LHCN-M2 (cell line): ENCODE measurements around the gene CELA2A. TPM values are rescaled to one million over a fixed set of nuclear protein-coding genes. Genes with fewer than 3 reads are reported as not detected.

ENCODE experiments used
- DNase-seq: peaks from one replicate; pipeline ENCODE4 v3.0.0-alpha.2; 2012; ENCODE audit warnings: low read depth
- polyA plus RNA-seq: library from polyadenylated mRNA; unstranded; fragments of >200 nt; gene quantifications from one replicate; pipeline ENCODE4 v1.2.1, GENCODE V29; 2012; ENCODE audit warnings: missing spikeins
- total RNA-seq: library from RNA; depleted of rRNA; stranded (reverse); fragments of >200 nt; gene quantifications from 2 replicates; pipeline ENCODE4 v1.2.3, GENCODE V29; 2014; rRNA removed

CELA2A gene
- total RNA-seq, result not detected in 2 replicates
- not detected for polyA plus RNA-seq

DNA sequence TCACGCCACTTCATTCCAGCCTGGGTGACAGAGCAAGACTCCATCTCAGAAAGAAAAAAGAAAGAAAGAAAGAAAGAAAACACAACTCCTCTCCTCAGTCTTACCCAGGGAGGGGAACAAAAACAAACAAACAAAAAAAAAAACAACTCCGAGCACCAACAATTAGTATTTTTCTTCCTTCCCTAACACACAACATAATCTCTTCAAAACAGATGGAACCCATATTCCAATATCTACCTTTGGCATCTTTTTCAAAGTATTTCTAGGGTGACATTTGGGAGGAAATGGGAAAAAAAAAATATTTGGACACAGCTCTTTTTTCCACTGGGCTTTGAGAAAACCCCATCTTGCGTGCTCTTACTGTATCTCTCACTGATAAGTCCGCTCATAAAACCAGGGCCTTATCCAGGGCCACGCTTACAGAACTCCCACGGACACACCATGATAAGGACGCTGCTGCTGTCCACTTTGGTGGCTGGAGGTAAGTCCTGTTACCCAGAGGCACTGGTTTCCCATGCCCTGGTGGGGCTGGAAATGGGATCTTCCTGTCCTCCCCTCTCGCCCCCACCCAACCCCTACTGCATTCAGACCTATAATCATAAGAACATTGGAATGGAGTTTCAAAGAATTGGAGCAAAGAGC is at the start of gene CELA2A:
Gene CELA2A (plus strand): TSS at position 420 of the 642 bp plus-strand sequence. CDS start 22 bp downstream, at position 442.
- DNase-seq, result no peak

DNA sequence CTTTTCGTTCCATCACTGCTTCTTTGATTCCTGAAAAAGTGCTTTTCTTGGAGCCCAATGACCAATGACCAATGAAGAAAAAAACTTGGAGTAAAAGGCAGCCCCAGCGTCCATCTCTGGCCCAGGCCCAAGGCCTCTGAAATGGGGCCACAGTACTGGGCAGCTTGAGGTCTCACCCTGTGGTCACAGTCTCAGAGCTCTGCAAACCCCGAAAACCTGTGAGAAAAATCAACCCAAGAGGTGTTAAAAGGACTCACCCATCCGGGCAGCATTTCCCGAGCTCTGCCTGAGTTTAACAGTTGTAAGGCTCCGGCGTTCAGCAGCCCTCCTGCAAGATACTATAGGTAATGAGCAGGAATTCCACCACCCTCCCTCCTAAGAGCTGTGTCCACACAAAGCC is 49.0 kb upstream of the CELA2A start:
- DNase-seq, result no peak

DNA sequence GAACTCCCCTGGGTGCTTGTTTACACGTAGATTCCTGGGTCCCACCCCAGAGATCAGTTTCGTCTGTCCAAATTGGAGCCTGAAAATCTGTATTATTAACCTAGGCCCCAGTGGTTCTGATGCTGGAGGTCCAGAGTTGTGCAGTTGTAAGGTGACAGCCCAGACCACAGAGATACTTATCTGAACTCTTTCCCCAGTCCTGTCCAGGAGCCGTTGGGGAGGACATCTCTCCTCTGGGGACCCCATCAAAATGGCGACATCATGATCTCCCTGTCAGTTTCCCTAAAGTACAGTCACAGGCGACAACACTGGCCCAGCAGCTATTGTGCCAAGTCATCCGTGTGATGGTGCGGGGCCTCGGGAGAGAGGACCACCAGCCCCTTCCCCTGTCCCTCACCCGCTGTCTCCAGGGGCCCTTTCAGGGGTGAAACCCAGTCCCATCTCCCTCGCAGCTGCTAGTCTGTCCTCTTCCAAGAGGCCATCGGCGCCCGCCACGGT is 47.6 kb upstream of the CELA2A start:
- no peak for DNase-seq

DNA sequence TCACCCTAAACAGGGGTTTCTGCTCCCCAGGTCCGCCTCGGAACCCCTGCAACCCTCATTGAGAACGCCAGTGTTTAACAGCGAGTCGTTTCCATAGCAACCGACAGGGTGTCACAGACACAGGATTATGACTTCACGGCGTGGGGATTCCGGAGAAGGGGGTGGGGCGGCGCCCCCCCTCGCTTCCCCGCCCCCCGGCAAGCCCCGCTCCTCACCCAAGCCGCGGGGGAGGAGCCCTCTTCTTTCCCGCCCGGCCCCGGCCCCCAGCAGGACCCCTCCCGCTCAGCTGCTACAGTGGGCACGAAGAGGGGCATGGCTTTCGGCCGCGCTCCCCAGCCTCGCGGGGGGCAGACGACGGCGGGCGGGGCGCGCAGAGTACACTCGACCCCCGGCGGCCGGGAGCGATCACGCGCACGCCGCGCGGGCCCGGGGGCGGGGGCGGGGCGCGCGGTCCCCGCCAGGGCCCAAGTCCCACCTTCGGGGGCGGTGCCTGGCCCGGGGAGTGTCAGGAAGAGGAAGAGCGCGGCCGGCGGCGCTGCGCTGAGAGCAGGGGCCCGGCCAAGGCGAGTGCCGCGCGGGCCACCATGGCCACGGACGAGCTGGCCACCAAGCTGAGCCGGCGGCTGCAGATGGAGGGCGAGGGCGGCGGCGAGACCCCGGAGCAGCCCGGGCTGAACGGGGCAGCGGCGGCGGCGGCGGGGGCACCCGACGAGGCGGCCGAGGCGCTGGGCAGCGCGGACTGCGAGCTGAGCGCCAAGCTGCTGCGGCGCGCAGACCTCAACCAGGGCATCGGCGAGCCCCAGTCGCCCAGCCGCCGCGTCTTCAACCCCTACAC is 46.9 kb upstream of the CELA2A start, which contains the start of gene EFHD2:
Gene EFHD2 (plus strand): TSS at position 501 of the 835 bp plus-strand sequence. CDS start 84 bp downstream, at position 585.
- peak; percentile 71 for DNase-seq

DNA sequence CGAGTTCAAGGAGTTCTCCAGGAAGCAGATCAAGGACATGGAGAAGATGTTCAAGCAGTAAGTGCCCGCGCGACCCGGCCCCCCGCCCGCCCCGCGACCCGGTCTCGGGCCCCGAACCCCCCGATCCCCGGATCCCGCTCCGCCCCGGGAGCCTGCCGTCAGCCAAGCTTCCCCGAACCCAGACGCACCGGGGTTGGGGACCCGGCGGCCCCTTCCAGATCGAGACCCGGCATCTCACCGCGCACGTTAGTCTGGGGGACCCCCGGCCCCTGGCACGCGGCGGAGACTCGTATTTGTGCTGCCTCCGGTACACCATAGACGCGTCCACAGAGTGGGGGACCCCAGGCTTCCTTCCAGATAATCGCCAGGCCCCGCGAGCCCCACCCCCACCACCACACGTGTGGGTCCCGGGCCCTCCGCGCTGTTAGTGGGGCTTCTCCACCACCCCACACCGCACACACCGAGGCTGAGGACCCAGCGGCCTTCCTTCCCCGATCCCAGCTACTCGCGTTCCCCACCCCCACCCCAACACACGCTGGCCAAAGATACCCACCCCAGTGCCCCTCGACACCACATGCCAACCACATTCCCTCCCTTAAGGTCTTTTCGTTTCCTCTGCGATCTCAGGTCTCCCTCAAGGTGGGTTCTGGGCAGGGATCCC is 46.2 kb upstream of the CELA2A start:
- no peak for DNase-seq

DNA sequence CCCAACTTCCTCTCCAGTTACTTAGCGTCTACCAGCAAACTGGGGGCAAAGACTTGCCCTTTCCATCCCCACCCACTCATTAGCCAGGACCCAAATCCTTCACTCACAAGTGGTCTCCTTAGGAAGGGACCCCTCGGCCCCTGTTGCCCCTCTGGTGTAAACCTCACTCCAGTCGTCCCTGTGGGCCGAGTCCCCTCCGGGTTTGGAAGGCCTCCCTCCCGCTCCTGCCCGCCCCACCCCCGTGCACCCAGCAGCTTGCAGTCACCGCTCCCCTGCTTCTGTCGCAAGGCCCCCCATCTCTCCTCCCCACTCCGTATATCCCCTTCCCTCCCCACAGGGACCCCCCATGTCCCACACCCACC is 45.7 kb upstream of the CELA2A start:
- no peak for DNase-seq

DNA sequence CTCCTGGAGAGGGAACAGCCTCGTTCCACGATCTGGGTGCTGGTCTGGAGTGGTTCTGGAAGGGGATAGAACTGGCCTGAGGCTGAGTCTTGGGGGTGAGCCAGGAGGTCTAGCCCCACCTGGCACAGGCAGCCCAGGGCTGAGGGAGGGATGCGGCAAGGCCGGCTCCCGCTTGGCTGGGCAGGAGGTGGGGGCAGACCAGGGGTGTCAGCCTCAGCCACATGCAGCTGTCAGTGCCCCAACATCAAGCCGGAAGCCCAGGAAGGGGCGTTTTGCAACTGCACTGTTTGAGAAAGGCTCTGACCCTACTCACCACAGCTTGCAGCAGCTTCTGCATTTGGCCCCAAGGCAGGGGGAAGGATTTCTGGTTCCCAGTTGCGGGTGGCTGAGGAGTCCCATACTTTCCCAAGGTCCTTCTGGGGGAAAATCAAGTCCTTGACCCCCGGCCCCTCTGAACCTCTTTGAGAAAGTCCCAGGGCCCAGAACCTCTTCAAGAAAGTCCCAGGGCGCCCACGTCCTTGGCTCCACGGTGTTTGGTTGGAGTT is 44.9 kb upstream of the CELA2A start:
- peak; percentile 61 for DNase-seq

DNA sequence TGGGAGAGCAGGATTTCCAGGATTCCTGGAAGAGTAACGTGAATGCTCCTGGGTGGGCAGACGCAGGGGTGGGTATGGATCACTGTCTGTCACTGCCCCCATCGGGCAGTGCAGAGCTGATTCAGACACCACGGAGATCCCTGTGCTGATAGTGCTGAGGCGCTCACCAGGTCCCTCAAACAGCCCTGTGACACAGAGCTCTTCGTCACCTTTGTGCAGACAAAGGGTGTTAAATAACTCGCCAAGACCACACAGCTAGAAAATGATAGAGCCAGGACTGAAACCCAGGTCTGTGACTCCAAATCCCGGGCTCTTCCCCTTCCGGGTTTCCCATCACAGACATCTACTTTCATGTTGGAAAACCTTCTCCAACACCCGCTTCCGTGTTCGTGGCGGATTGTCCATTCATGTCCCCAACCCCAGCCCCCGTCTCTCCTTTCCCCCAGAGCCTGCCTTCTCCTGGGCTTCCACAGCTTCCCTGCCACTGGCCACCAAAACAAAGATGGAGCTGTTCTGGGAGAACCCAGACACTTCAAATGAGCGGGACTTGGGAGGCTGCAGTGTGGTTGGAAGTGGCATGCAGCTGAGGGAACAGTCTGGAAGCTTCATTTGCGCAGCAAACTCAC is 44.2 kb upstream of the CELA2A start:
- no peak for DNase-seq

DNA sequence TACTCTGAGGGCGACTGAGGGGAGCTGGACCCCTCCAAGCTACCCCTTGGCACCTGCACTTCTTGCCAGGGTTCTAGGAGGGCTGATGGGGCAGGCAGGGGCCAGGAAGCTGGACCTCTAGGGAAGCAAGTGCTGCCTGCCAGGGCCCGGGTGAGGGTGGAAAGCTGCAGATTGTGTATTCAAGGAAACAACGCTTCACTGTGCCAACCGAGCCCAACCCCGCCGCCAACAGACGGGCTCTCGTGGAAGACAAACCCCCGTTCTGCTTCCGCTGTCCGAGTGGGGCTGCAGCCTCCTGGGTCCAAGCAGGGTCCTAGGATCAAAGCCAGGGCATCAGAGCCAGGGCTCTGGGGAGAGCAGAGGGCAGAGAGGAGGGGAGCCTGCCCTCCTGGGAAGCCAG is 43.7 kb upstream of the CELA2A start:
- DNase-seq, result no peak

DNA sequence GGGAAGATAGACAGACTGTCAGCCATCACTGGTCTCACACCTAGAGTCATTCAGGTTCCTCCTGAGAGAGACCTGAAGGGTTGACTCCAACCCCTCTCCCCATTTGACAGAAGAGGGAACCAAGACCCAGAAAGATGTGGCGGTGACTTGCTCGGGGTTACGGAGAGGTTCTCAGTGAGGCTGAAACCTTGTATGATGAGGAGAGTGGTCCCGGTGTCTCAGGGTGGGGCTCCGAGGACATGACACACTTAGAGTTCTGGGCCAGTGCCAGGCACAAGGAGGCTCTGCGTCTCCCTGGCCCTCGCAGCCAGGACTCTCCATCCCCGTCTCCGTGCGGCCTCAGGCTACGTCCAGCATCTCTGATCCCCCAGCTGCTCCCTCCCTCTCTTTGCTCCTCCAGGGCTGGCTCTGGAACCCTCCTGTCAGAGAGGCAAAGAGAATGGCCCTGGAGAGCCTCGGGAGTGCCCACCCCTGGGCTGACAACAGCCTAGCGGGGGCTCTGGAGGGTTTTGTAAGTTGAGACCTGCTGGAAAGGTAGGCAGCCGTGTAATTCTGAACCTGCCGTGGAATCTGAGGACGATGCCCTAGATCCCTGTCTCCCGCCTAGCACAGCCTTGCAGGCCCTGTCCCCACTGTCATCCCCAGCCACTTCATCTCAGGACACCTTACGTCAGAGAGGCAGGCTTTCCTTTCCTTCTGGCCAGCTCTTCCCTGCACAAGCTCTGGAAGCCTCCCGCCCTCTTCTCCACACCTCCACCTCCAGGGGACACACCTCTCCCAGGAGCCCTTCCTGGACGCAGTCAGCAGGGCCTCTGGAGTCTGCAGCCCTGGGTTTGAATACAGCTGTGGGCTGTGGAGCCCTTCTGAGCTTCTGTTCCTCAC is 42.7 kb upstream of the CELA2A start:
- DNase-seq, result no peak

DNA sequence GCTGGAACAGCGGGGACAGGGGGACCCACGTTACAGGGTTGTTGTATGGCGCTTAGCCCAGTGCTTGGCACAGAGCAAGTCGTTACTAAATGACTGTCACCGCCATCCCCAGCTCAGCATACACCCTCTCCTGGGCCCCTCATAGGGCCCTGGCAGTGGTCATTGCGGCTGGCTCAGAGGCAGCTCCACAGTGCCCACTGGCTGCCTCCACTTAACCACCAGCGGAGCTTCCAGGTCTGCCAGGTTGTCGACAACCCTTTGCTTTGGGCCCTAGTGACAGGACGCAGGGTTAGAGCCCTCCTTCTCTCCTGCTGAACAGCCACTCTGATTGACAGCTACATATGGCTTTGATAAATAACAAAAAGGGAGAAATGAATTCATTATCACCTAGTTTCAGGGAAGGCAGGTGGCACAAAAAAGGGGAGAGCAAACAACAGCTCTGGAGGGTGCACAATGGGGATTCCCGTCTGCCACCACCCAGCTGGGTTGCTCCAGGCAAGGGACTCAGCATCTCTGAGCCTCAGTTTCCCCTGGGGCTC is 42.0 kb upstream of the CELA2A start:
- no peak for DNase-seq

DNA sequence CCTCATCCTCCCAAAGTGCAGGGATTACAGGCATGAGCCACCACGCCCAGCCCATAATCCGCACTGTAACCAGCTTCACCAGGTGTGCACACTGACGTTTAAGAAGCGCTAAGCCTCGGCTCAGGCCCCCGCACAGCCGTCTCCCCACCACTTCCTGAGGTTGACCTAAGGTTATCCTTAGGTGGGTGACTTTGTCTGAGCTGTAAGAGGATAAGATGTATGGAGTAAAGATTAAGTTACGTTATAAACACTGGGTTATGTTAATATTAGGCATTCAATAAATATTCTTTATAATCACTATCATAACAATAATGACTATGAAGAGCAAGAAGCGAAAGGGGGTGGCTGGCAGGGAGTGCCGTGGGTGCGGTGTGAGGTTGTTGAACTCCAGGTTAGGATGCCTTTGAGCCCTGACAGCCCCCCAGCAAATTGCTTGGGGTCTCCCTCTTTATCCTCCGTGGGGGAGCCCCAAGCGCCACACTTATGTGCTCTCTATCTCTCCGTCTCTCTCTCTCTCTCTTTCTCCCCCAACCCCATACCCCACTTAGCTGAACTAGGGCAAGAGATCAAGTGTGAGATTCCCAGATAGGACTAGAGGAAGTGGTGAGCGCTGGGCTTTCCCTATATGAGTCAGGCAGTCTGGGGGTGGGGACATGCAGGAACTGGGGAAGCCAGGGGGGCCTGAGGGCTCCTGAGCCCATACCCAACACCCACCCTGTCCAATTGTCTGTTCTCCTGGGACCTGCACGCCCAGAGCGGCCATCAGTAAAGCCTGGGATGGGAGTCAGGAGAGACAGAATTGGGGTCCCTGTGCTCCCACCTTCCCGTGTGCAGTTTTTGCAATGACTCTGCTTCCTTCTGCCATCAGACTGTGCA is 39.2 kb upstream of the CELA2A start:
- DNase-seq, result peak; percentile 55

DNA sequence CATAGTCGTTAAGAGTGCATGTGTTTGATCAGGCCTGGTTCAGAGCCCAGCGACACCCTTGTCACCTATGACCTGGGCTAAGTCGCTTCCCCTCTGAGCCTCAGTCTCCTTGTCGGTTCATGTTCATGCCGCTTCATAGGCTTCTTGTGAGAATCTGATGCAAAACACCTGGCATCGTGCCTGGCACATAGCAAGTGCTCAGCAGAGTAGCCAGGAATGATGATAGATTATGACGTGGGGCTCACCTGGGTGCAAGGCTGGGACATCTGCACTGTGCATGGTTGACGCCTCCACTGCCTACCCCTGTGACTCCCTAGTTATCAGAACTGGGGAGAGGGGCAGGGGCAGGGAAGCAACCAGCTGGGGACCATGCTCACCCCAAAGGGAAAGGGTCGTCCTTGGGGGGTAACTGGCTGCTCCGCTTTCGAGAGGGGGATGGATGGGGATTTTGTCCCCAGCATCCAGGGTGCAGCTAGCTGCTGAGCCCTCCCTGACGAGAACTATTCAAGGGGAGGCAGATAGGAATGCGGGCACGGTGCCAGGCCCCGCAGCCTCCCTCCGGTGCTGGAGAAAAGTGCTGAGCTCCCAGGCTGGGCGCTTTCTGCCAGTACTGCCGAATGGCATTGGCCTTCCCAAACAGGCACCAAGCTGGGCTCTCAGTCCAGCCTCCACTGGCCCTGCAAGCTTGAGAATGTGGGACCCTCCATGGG is 37.6 kb upstream of the CELA2A start:
- no peak for DNase-seq

DNA sequence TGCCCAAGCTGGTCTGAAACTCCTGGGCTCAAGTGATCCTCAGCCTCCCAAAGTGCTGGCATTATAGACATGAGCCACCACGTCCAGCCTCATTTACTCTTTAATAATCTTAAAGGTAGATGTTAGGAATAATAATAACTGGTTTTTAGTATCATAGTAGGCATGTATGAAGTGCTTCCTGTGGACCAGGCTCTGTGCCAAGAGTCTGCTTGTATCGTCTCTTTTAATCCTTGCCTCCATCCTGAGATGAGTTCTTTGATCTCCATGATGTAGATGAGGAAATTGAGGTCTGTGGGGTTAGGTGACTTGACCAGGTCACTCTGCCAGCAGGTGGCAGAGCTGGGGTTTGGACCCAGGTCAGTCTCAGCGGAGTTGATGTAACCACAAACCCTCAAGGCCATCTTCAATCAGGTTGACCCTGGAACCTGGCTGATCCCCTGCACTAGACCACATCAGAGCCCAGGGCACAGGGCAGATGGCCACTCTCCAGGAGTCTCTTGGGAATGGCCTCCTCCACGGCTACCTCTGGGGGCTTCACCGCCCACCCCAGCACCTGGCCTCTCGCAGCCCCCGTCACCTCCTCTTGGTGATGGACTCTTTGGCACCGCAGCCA is 35.6 kb upstream of the CELA2A start:
- DNase-seq, result no peak

DNA sequence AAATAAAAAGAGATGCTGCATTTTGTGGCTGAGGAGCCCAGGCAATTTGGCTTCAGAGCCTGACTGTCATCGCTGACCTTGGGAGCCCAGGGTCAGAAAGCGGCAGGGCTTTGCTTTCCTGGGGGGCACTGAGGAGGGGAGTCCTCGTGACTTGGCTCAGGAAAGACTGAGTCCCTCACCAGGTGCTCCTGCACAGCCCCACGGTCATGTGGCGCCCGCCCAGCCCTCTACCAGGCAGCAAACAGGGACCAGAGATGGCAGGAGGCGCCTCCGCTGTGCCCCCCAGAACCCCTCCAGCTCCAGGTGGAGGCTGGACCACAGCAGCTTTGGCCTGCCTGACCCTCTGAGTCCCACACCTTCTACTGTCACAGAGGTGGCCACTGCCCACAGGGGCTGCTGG is 33.7 kb upstream of the CELA2A start:
- DNase-seq, result no peak

DNA sequence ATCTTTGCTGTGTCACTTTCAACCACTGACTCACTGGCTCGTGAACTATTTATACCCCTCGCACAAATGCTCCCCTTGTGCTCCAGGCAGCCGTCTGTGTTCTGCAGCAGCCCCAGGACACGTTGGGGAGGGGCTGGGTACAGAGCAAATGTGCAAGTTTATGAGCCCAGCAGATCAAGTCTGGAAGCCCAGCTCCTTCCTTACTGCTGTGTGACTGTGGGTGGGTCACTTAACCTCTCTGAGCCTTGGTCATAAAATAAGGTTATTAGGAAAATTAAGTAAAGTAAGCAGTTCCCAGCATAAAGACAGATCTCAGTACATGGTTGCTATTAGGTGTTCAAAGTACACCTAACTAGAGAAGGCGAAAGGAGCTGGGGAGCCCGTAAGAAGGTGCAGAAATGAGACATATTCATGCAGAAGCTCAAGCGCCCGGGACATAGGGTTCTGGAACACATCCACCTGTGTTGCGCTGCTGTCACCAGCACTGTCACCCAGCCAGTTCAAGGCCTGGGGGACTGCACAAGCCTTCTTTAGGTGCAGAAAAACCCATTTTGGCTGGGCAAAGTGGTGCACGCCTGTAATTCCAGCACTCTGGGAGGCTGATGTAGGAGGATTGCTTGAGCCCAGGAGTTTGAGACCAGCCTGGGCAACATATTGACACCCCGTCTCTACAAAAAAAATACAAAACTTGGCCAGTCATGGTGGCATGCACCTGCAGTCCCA is 33.0 kb upstream of the CELA2A start:
- no peak for DNase-seq

DNA sequence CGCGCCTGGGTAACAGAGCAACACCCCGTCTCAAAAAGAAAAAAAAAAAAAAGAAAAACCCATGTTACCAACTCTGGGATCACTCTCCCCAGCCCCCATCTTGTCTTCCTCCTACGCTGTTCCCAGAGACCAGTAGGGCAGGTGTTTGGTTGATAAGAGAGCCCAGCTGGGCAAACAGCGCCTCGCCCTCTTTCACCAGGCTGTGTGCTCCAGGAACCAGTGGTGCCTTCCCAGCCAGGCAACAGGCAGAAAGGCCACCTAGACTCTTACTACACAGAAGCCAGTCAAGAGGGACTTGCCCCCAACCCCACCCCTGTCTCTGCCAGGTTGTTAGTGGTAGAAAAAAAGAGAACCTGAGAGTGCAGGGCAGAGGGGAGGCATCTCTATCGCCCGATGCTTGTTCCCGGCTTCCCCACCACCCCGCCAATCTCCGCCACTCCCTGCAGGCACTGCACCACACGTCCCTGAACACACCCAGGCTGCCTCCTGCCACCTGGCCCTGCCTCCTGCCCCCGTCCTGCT is 32.3 kb upstream of the CELA2A start:
- no peak for DNase-seq
